Natural killer cell (primary cell): ENCODE data around the gene PPP1R2C. TPM values are rescaled to one million over a fixed set of nuclear protein-coding genes. Genes with fewer than 3 reads are reported as not detected.

Experiments used
- ATAC-seq, 3 donors: fragments of 150-1000 bp in 2 of 3; fragments of 200-7000 bp in 1 of 3; cut with Tn5 transposase; 1 replicate in 1 of 3; 2 replicates in 2 of 3; pipeline ENCODE4 v1.10.0; 2021; ENCODE audit warnings: mild to moderate bottlenecking in 2 of 3, moderate library complexity in 2 of 3
- DNase-seq, 2 donors: peaks; one replicate each; pipeline versions ENCODE4 v3.0.0 to v3.0.0-alpha.2; 2013 to 2021; ENCODE audit warnings: mixed read lengths in 1 of 2
- H3K27ac ChIP-seq: one replicate; pipeline ENCODE4 v1.5.1; 2013; ENCODE audit warnings: mild to moderate bottlenecking, low read length
- H3K27me3 ChIP-seq: one replicate; pipeline ENCODE4 v1.6.1; 2013; ENCODE audit warnings: low read length; ENCODE audit not compliant: control insufficient read depth, insufficient read depth
- H3K36me3 ChIP-seq: one replicate; pipeline ENCODE4 v1.6.1; 2013; ENCODE audit warnings: low read length; ENCODE audit not compliant: control insufficient read depth, insufficient read depth
- H3K4me1 ChIP-seq: one replicate; pipeline ENCODE4 v1.6.1; 2013; ENCODE audit warnings: low read length; ENCODE audit not compliant: control insufficient read depth, insufficient read depth
- H3K4me3 ChIP-seq: one replicate; pipeline ENCODE4 v1.5.1; 2013; ENCODE audit warnings: low read length
- H3K9me3 ChIP-seq: one replicate; pipeline ENCODE4 v1.6.1; 2013; ENCODE audit warnings: low read length; ENCODE audit not compliant: control insufficient read depth, insufficient read depth
- H3K27ac Mint-ChIP-seq, 2 donors: one replicate each; pipeline ENCODE4 v1.8.0; 2022; ENCODE audit warnings: mild to moderate bottlenecking in 2 of 2, mixed read lengths in 2 of 2, moderate library complexity in 1 of 2
- H3K27me3 Mint-ChIP-seq, 2 donors: one replicate each; pipeline ENCODE4 v1.8.0; 2022; ENCODE audit warnings: low read depth in 2 of 2, mixed read lengths in 2 of 2
- H3K36me3 Mint-ChIP-seq: one replicate; pipeline ENCODE4 v1.8.0; 2022; ENCODE audit warnings: mixed read lengths
- H3K4me1 Mint-ChIP-seq, 2 donors: one replicate each; pipeline ENCODE4 v1.8.0; 2022; ENCODE audit warnings: mixed read lengths in 2 of 2
- H3K4me3 Mint-ChIP-seq: one replicate; pipeline ENCODE4 v1.8.0; 2022; ENCODE audit warnings: mild to moderate bottlenecking, moderate library complexity, mixed read lengths
- H3K9me3 Mint-ChIP-seq, 2 donors: one replicate each; pipeline ENCODE4 v1.8.0; 2022; ENCODE audit warnings: mixed read lengths in 2 of 2
- WGBS: methylation state at CpG from one replicate; pipeline ENCODE4 v1.1.7; 2013; ENCODE audit warnings: missing lambda C conversion rate; ENCODE audit not compliant: insufficient coverage; 5-methylcytosine and 5-hydroxymethylcytosine counted together
- intact Hi-C: fragments of 100-400 bp; cut with micrococcal nuclease; formaldehyde crosslinking; loops from one replicate; pipeline ENCODE4 v1.14.2; 2022
- total RNA-seq, 4 donors: library from RNA; stranded (reverse); fragments of 120-200 nt in 1 of 4; gene quantifications; one replicate each; pipeline versions ENCODE4 v1.2.3 to v1.2.4, GENCODE V29; 2013 to 2022
- TF ChIP-seq, protein P1 (sequence below): fragments of 200-600 bp; IDR thresholded peaks from one replicate; pipeline ENCODE4 v1.8.0; 2022; ENCODE audit warnings: antibody characterized with exemption

The PPP1R2C gene
- total RNA-seq, 3 donors from 2014 or later (not counting 1 experiment from before 2014, with no cell fraction given): 0.72 TPM; not detected in 2

DNA sequence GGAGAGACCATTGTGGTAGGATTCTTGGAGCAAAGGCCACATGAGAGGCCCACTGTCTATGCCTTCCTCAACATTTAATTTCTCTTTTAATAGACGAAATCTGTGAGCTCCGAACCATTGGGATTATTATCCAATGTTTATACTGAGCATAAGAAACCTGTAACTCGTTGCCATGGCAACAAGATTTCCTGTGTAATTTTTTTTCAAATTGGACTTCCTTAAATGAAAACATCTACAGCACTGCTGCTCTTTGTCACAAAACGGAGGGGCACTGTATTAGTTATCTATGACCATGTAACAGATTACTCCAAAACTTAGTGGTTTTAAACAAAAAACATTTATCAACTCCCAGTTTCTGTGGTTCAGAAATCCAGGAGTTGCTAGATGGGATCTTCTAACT, 38.7 kb downstream of the PPP1R2C start:
- intact Hi-C loops: no loop called here
- no peaks in the 10 kb centered on the region for H3K9me3 Mint-ChIP-seq
- 0% methylated on average over 1 of the region's 4 CpGs for WGBS
- no peaks in the 10 kb centered on the region for H3K36me3 Mint-ChIP-seq
- Histone ChIP-seq H3K27me3 (no peaks in the 10 kb centered on the region), H3K36me3 (no peaks in the 10 kb centered on the region), H3K9me3 (no peaks in the 10 kb centered on the region), H3K27ac (peak overlapping the region; percentile 45), H3K4me1 (peaks cover 6% of the 10 kb centered on the region), H3K4me3 (no peak overlapping the region)
- TF ChIP-seq, protein P1, sequence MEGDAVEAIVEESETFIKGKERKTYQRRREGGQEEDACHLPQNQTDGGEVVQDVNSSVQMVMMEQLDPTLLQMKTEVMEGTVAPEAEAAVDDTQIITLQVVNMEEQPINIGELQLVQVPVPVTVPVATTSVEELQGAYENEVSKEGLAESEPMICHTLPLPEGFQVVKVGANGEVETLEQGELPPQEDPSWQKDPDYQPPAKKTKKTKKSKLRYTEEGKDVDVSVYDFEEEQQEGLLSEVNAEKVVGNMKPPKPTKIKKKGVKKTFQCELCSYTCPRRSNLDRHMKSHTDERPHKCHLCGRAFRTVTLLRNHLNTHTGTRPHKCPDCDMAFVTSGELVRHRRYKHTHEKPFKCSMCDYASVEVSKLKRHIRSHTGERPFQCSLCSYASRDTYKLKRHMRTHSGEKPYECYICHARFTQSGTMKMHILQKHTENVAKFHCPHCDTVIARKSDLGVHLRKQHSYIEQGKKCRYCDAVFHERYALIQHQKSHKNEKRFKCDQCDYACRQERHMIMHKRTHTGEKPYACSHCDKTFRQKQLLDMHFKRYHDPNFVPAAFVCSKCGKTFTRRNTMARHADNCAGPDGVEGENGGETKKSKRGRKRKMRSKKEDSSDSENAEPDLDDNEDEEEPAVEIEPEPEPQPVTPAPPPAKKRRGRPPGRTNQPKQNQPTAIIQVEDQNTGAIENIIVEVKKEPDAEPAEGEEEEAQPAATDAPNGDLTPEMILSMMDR: no peak
- H3K27me3 Mint-ChIP-seq: peaks cover 0 to 7% of the 10 kb centered on the region in 2 donors
- ATAC-seq (no peak), DNase-seq (peak in 1 of 2 donors; percentile 52)
- no peak overlapping the region for H3K4me3 Mint-ChIP-seq
- H3K4me1 Mint-ChIP-seq: peaks cover 0 to 5% of the 10 kb centered on the region in 2 donors
- no peak overlapping the region for H3K27ac Mint-ChIP-seq

DNA sequence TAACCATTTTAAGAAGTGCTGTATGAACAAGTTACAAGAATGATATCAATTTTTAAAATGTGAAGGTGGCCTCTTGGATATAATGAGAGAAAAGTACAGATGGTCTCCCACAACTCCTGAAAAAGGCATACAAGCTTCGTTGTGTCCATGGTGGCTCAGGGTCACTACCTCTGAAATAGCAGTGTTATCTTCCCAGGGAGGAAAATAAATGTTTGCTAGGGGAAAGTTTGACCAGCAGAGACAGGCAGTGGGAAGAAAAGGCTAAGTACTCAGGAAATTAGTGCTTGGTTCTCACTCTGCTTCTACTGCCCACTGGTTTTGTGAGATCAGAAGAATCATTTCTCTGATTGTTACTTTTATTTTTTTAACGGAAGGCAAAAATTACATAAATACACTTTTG, 39.4 kb downstream of the PPP1R2C start:
- no peaks in the 10 kb centered on the region for H3K36me3 ChIP-seq
- TF ChIP-seq, protein P1: no peak
- DNase-seq (no peak), ATAC-seq (no peak)
- no peaks in the 10 kb centered on the region for H3K9me3 Mint-ChIP-seq
- H3K27me3 Mint-ChIP-seq: peaks cover 0 to 11% of the 10 kb centered on the region in 2 donors
- no peaks in the 10 kb centered on the region for H3K27me3 ChIP-seq
- H3K9me3 ChIP-seq: no peaks in the 10 kb centered on the region
- H3K27ac ChIP-seq: no peak overlapping the region
- intact Hi-C loops: no loop called here
- H3K4me3 ChIP-seq: no peak overlapping the region
- WGBS: 100% methylated on average over 1 of the region's 2 CpGs
- peaks cover 0 to 5% of the 10 kb centered on the region in 2 donors for H3K4me1 Mint-ChIP-seq
- H3K27ac Mint-ChIP-seq: no peak overlapping the region
- no peak overlapping the region for H3K4me3 Mint-ChIP-seq
- no peaks in the 10 kb centered on the region for H3K36me3 Mint-ChIP-seq
- H3K4me1 ChIP-seq: peaks cover 6% of the 10 kb centered on the region

DNA sequence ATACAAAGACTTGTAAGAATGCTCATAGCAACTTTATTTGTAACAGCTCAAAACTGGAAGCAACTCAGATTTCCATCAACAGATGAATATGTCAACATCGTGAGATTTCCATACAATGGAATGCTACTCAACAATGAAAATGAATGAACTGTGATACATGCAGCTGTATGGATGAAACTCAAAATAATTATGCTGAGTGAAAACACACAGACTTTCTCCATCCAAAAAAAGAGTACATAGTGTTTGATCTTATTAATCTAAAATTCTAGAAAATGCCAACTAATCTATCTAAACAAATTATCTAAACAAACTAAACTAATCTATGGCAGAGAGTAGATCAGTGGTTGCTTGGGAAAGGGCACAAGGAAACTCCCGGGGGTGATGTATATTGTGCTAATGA, 42.7 kb downstream of the PPP1R2C start:
- TF ChIP-seq, protein P1: no peak
- no peak overlapping the region for H3K27ac ChIP-seq
- no peak overlapping the region for H3K4me3 ChIP-seq
- H3K27me3 Mint-ChIP-seq: peaks cover 0 to 6% of the 10 kb centered on the region in 2 donors
- WGBS: no CpG with 5 or more reads among the region's 2 CpGs
- H3K27ac Mint-ChIP-seq: no peak overlapping the region
- H3K36me3 ChIP-seq: no peaks in the 10 kb centered on the region
- H3K36me3 Mint-ChIP-seq: no peaks in the 10 kb centered on the region
- H3K4me3 Mint-ChIP-seq: no peak overlapping the region
- H3K27me3 ChIP-seq: no peaks in the 10 kb centered on the region
- H3K9me3 ChIP-seq: no peaks in the 10 kb centered on the region
- intact Hi-C loops: no loop called here
- peaks cover 0 to 5% of the 10 kb centered on the region in 2 donors for H3K4me1 Mint-ChIP-seq
- peaks cover 11% of the 10 kb centered on the region for H3K4me1 ChIP-seq
- DNase-seq: no peak
- no peaks in the 10 kb centered on the region for H3K9me3 Mint-ChIP-seq
- no peak for ATAC-seq

DNA sequence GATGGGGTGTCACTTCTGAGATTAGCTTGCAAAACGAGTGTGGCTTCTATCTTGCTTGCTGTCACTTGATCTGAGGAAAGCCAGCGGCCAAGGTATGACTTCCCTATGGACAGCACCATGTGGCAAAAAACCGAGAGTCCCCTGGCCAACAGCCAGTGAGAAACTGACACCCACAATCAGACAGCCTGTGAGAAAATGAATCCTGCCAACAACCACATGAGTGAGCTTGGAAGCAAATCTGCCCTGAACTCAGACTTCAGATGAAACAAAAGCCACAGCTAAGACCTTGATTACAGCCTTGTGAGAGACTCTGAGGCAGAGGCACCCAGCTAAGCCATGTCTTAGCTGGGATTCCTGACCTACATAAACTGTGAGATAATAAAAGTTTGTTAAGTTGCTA, 45.5 kb downstream of the PPP1R2C start:
- peaks cover 5% of the 10 kb centered on the region for H3K4me1 ChIP-seq
- H3K36me3 ChIP-seq: no peaks in the 10 kb centered on the region
- 42% methylated on average over 3 of the region's 3 CpGs for WGBS
- H3K9me3 ChIP-seq: no peaks in the 10 kb centered on the region
- Mint-ChIP-seq H3K36me3 (no peaks in the 10 kb centered on the region), H3K4me1 (no peaks in the 10 kb centered on the region), H3K9me3 (no peaks in the 10 kb centered on the region), H3K27ac (no peak overlapping the region), H3K4me3 (no peak overlapping the region), H3K27me3 (peaks cover 4 to 16% of the 10 kb centered on the region in 2 donors)
- H3K27me3 ChIP-seq: no peaks in the 10 kb centered on the region
- no peak overlapping the region for H3K27ac ChIP-seq
- intact Hi-C loops: no loop called here
- H3K4me3 ChIP-seq: no peak overlapping the region
- DNase-seq: peak in 1 of 2 donors; percentile 7
- TF ChIP-seq, protein P1: no peak
- ATAC-seq: peak in 2 of 3 donors; percentile 38 to 75
